Chondrocyte (in vitro differentiated cells): ENCODE measurements around the gene MYO1B. TPM values are rescaled to one million over a fixed set of nuclear protein-coding genes. Genes with fewer than 3 reads are reported as not detected.

ENCODE experiments used
- DNase-seq: peaks from one replicate; pipeline ENCODE4 v3.0.0; 2021; ENCODE audit warnings: mixed read lengths, low spot score
- H3K27ac Mint-ChIP-seq: one replicate; pipeline ENCODE4 v1.8.0; 2021; ENCODE audit warnings: mild to moderate bottlenecking, moderate library complexity, mixed read lengths; ENCODE audit not compliant: unreplicated experiment
- H3K27me3 Mint-ChIP-seq: 2 replicates; pipeline ENCODE4 v1.8.0; 2021; ENCODE audit warnings: low read depth, mixed read lengths
- H3K36me3 Mint-ChIP-seq: 2 replicates; pipeline ENCODE4 v1.8.0; 2021; ENCODE audit warnings: low read depth, mixed read lengths
- H3K4me1 Mint-ChIP-seq: 2 replicates; pipeline ENCODE4 v1.8.0; 2021; ENCODE audit warnings: low read depth, mild to moderate bottlenecking, mixed read lengths
- H3K4me3 Mint-ChIP-seq: one replicate; pipeline ENCODE4 v1.8.0; 2021; ENCODE audit warnings: mild to moderate bottlenecking, moderate library complexity, mixed read lengths; ENCODE audit not compliant: unreplicated experiment
- H3K9me3 Mint-ChIP-seq: 2 replicates; pipeline ENCODE4 v1.8.0; 2021; ENCODE audit warnings: low read depth, mixed read lengths
- CTCF ChIP-seq: fragments of 200-600 bp; sonication (generic); IDR thresholded peaks from 2 replicates; pipeline ENCODE4 v1.5.0; 2021; ENCODE audit warnings: antibody characterized with exemption, mild to moderate bottlenecking, moderate library complexity
- total RNA-seq: library from RNA; stranded (reverse); gene quantifications from 3 replicates; pipeline ENCODE4 v1.2.1, GENCODE V29; 2021

MYO1B gene
- total RNA-seq, 1 donor from 2014 or later = 114 TPM

GRCh38 chr2:191241418-191241817, 3.8 kb upstream of the MYO1B start:
- H3K27ac Mint-ChIP-seq = no peak overlapping the region
- H3K36me3 Mint-ChIP-seq = no peaks in the 10 kb centered on the region
- DNase-seq = no peak
- H3K4me3 Mint-ChIP-seq = no peak overlapping the region
- peaks cover 7% of the 10 kb centered on the region for H3K9me3 Mint-ChIP-seq
- TF ChIP-seq CTCF = no peak
- no peaks in the 10 kb centered on the region for H3K27me3 Mint-ChIP-seq
- peaks cover 8% of the 10 kb centered on the region for H3K4me1 Mint-ChIP-seq

- no peak for TF ChIP-seq CTCF
- H3K9me3 Mint-ChIP-seq = peaks cover 7% of the 10 kb centered on the region
- H3K27me3 Mint-ChIP-seq = no peaks in the 10 kb centered on the region
- no peak for DNase-seq
- H3K36me3 Mint-ChIP-seq = no peaks in the 10 kb centered on the region
- no peak overlapping the region for H3K27ac Mint-ChIP-seq
- no peak overlapping the region for H3K4me3 Mint-ChIP-seq
- peaks cover 25% of the 10 kb centered on the region for H3K4me1 Mint-ChIP-seq
Measured at GRCh38 chr2:191243154-191243553, 2.0 kb upstream of the MYO1B start.

GRCh38 chr2:191244350-191244749, 854 bp upstream of the MYO1B start:
- Mint-ChIP-seq H3K9me3 (peaks cover 7% of the 10 kb centered on the region), H3K4me1 (peaks cover 37% of the 10 kb centered on the region), H3K4me3 (peak overlapping the region; percentile 67), H3K27me3 (no peaks in the 10 kb centered on the region), H3K27ac (peak overlapping the region; percentile 12), H3K36me3 (no peaks in the 10 kb centered on the region)
- no peak for DNase-seq
- TF ChIP-seq CTCF = no peak

- no peak for TF ChIP-seq CTCF
- Mint-ChIP-seq H3K4me3 (peak overlapping the region; percentile 80), H3K36me3 (no peaks in the 10 kb centered on the region), H3K27me3 (no peaks in the 10 kb centered on the region), H3K9me3 (peaks cover 7% of the 10 kb centered on the region), H3K27ac (peak overlapping the region; percentile 91), H3K4me1 (peaks cover 53% of the 10 kb centered on the region)
- no peak for DNase-seq
Measured at GRCh38 chr2:191245869-191246531, 796 bp downstream of the MYO1B start.

- Mint-ChIP-seq H3K4me3 (peak overlapping the region; percentile 80), H3K27me3 (no peaks in the 10 kb centered on the region), H3K36me3 (no peaks in the 10 kb centered on the region), H3K9me3 (peaks cover 7% of the 10 kb centered on the region), H3K4me1 (peaks cover 62% of the 10 kb centered on the region), H3K27ac (peak overlapping the region; percentile 91)
- no peak for TF ChIP-seq CTCF
- no peak for DNase-seq
Measured at GRCh38 chr2:191246820-191247380, 1.7 kb downstream of the MYO1B start.
